Measurements from ENCODE around the gene UGT1A7. TPM values are rescaled to one million over a fixed set of nuclear protein-coding genes. Genes with fewer than 3 reads are reported as not detected.
"Not testable (repeated sequence)": the region's sequence is repeated elsewhere in the genome, so short reads cannot be mapped to it uniquely, and the experiment has no call there.

Gene UGT1A7
- not detected for total RNA-seq (ENCODE audit: unreplicated experiment)
- long read RNA-seq = 0 reads

- DNase-seq (ENCODE audit: low spot score) = no peak
- H3K27me3 Mint-ChIP-seq (ENCODE audit: unreplicated experiment) = no peaks in the 10 kb centered on the region
- H3K27ac Mint-ChIP-seq (ENCODE audit: unreplicated experiment) = no peak within 1 kb of the TSS
- H3K9me3 Mint-ChIP-seq (ENCODE audit: unreplicated experiment) = no peaks in the 10 kb centered on the region
- no peaks in the 10 kb centered on the region for H3K4me1 Mint-ChIP-seq (ENCODE audit: unreplicated experiment)
- no peaks in the 10 kb centered on the region for H3K36me3 Mint-ChIP-seq (ENCODE audit: low read depth, unreplicated experiment)
- H3K4me3 Mint-ChIP-seq (ENCODE audit: unreplicated experiment) = no peak within 1 kb of the TSS
- TF ChIP-seq, protein P1, sequence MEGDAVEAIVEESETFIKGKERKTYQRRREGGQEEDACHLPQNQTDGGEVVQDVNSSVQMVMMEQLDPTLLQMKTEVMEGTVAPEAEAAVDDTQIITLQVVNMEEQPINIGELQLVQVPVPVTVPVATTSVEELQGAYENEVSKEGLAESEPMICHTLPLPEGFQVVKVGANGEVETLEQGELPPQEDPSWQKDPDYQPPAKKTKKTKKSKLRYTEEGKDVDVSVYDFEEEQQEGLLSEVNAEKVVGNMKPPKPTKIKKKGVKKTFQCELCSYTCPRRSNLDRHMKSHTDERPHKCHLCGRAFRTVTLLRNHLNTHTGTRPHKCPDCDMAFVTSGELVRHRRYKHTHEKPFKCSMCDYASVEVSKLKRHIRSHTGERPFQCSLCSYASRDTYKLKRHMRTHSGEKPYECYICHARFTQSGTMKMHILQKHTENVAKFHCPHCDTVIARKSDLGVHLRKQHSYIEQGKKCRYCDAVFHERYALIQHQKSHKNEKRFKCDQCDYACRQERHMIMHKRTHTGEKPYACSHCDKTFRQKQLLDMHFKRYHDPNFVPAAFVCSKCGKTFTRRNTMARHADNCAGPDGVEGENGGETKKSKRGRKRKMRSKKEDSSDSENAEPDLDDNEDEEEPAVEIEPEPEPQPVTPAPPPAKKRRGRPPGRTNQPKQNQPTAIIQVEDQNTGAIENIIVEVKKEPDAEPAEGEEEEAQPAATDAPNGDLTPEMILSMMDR (IDR thresholded peaks at IDR 0.05; ENCODE audit: unreplicated experiment) = no peak
These were observed at the start of gene UGT1A7 for GRCh38 chr2:233681521-233682099. Gene UGT1A7 (plus strand): TSS chr2:233681901. CDS start chr2:233681938, 37 bp downstream.

DNA sequence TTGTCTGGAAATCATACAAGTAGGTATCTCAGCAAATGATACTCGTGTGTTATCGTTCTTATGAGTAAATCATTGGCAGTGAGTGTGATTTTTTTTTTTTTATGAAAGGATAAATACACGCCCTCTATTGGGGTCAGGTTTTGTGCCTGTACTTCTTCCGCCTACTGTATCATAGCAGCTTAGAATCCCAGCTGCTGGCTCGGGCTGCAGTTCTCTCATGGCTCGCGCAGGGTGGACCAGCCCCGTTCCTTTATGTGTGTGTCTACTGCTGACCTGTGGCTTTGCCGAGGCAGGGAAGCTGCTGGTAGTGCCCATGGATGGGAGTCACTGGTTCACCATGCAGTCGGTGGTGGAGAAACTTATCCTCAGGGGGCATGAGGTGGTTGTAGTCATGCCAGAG is 45.4 kb upstream of the UGT1A7 start, which contains the start of gene UGT1A10:
Gene UGT1A10 (plus strand): TSS at position 143 of the 400 bp plus-strand sequence. CDS start 75 bp downstream, at position 218.
- DNase-seq (ENCODE audit: low spot score); H3K4me1 Mint-ChIP-seq (ENCODE audit: unreplicated experiment); H3K4me3 Mint-ChIP-seq (ENCODE audit: unreplicated experiment); H3K27ac Mint-ChIP-seq (ENCODE audit: unreplicated experiment); H3K9me3 Mint-ChIP-seq (ENCODE audit: unreplicated experiment); H3K27me3 Mint-ChIP-seq (ENCODE audit: unreplicated experiment); H3K36me3 Mint-ChIP-seq (ENCODE audit: low read depth, unreplicated experiment): not testable (repeated sequence)

DNA sequence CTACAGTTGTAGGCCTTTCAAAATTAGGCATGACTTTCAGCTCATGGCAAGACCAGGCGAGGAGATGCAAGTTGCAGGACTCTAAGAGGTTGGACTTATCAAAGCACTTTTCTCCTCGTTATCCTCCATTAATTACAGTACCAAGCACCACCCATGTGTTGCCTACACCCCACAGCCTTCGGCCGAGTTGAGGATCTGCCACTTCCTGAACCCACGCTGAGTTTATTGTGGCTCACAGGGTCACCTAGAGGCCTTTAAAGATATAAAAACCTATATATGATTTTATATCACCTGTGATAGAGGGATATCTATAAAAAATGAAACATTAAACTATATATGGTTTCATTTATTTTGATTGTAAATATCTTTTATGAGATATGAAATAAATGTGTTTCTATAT is 42.9 kb upstream of the UGT1A7 start:
- DNase-seq (ENCODE audit: low spot score) = no peak
- Mint-ChIP-seq H3K27ac (ENCODE audit: unreplicated experiment) (no peak overlapping the region), H3K4me3 (ENCODE audit: unreplicated experiment) (no peak overlapping the region), H3K9me3 (ENCODE audit: unreplicated experiment) (no peaks in the 10 kb centered on the region), H3K36me3 (ENCODE audit: low read depth, unreplicated experiment) (no peaks in the 10 kb centered on the region), H3K4me1 (ENCODE audit: unreplicated experiment) (no peaks in the 10 kb centered on the region), H3K27me3 (ENCODE audit: unreplicated experiment) (peaks cover 2% of the 10 kb centered on the region)
- TF ChIP-seq, protein P1 (IDR thresholded peaks at IDR 0.05; ENCODE audit: unreplicated experiment) = no peak

DNA sequence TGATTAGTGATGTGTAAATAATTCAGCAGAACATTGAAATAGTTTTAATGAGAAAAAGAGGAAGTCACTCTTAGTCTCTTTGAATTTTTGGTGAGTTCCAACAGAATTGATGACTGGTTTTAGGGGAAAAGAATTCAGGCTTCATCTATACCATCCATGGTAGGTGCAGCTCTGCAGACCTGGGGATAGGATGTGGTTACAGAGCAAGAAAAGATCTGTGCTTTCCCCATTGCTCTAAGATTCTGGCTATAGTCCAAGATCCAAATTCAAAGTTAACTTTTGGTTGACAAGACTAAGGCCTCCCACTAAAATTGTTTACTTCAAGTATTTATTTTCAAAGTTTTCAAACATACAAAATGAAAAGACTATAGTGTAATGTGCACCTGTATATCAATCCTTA is 41.8 kb upstream of the UGT1A7 start:
- H3K4me3 Mint-ChIP-seq (ENCODE audit: unreplicated experiment) = no peak overlapping the region
- H3K4me1 Mint-ChIP-seq (ENCODE audit: unreplicated experiment) = no peaks in the 10 kb centered on the region
- no peaks in the 10 kb centered on the region for H3K36me3 Mint-ChIP-seq (ENCODE audit: low read depth, unreplicated experiment)
- DNase-seq (ENCODE audit: low spot score) = no peak
- H3K27me3 Mint-ChIP-seq (ENCODE audit: unreplicated experiment) = no peaks in the 10 kb centered on the region
- H3K27ac Mint-ChIP-seq (ENCODE audit: unreplicated experiment) = no peak overlapping the region
- TF ChIP-seq, protein P1 (IDR thresholded peaks at IDR 0.05; ENCODE audit: unreplicated experiment) = no peak
- no peaks in the 10 kb centered on the region for H3K9me3 Mint-ChIP-seq (ENCODE audit: unreplicated experiment)

- peaks cover 2% of the 10 kb centered on the region for H3K27me3 Mint-ChIP-seq (ENCODE audit: unreplicated experiment)
- no peaks in the 10 kb centered on the region for H3K9me3 Mint-ChIP-seq (ENCODE audit: unreplicated experiment)
- H3K4me3 Mint-ChIP-seq (ENCODE audit: unreplicated experiment) = no peak overlapping the region
- H3K27ac Mint-ChIP-seq (ENCODE audit: unreplicated experiment) = no peak overlapping the region
- no peaks in the 10 kb centered on the region for H3K4me1 Mint-ChIP-seq (ENCODE audit: unreplicated experiment)
- H3K36me3 Mint-ChIP-seq (ENCODE audit: low read depth, unreplicated experiment) = peaks cover 8% of the 10 kb centered on the region
- no peak for DNase-seq (ENCODE audit: low spot score)
- TF ChIP-seq, protein P1 (IDR thresholded peaks at IDR 0.05; ENCODE audit: unreplicated experiment) = no peak
These were observed 38.6 kb upstream of the UGT1A7 start for GRCh38 chr2:233643128-233643527.

GRCh38 chr2:233646033-233646432 is 35.7 kb upstream of the UGT1A7 start:
- H3K9me3 Mint-ChIP-seq (ENCODE audit: unreplicated experiment); H3K4me3 Mint-ChIP-seq (ENCODE audit: unreplicated experiment); H3K27ac Mint-ChIP-seq (ENCODE audit: unreplicated experiment); H3K4me1 Mint-ChIP-seq (ENCODE audit: unreplicated experiment); DNase-seq (ENCODE audit: low spot score); H3K27me3 Mint-ChIP-seq (ENCODE audit: unreplicated experiment); H3K36me3 Mint-ChIP-seq (ENCODE audit: low read depth, unreplicated experiment): not testable (repeated sequence)
